Ishikawa (cell line): ENCODE measurements around the gene TNP1.

ENCODE experiments used
- CEBPB ChIP-seq: IDR thresholded peaks from 2 replicates; pipeline ENCODE4 v1.6.1; 2012
- CREB1 ChIP-seq: IDR thresholded peaks from 2 replicates; pipeline ENCODE4 v1.6.1; 2012; ENCODE audit warnings: low read depth
- EGR1 ChIP-seq: IDR thresholded peaks from 2 replicates; pipeline ENCODE4 v1.6.1; 2012
- EP300 ChIP-seq: IDR thresholded peaks from 2 replicates; pipeline ENCODE4 v1.6.1; 2012; ENCODE audit warnings: borderline replicate concordance
- FOXM1 ChIP-seq: IDR thresholded peaks from 2 replicates; pipeline ENCODE4 v1.6.1; 2012; ENCODE audit warnings: low read depth, borderline replicate concordance
- MAX ChIP-seq: IDR thresholded peaks from 2 replicates; pipeline ENCODE4 v1.6.1; 2012
- NFIC ChIP-seq: IDR thresholded peaks from 2 replicates; pipeline ENCODE4 v1.6.1; 2012
- RAD21 ChIP-seq: IDR thresholded peaks from 2 replicates; pipeline ENCODE4 v1.6.1; 2012; ENCODE audit warnings: low read depth
- REST ChIP-seq: IDR thresholded peaks from 2 replicates; pipeline ENCODE4 v1.6.1; 2012; ENCODE audit warnings: low read depth, mild to moderate bottlenecking
- TAF1 ChIP-seq: IDR thresholded peaks from 2 replicates; pipeline ENCODE4 v1.6.1; 2012; ENCODE audit warnings: low read depth, mild to moderate bottlenecking
- TCF12 ChIP-seq: IDR thresholded peaks from 2 replicates; pipeline ENCODE4 v1.6.1; 2012; ENCODE audit warnings: low read depth
- TEAD4 ChIP-seq: IDR thresholded peaks from 2 replicates; pipeline ENCODE4 v1.6.1; 2012
- USF1 ChIP-seq: IDR thresholded peaks from 2 replicates; pipeline ENCODE4 v1.6.1; 2012
- YY1 ChIP-seq: IDR thresholded peaks from 2 replicates; pipeline ENCODE4 v1.6.1; 2012; ENCODE audit warnings: low read depth
- ZBTB7A ChIP-seq: IDR thresholded peaks from 2 replicates; pipeline ENCODE4 v1.6.1; 2012; ENCODE audit warnings: low read depth

Gene TNP1

GRCh38 chr2:216877085-216877484 lies 17.2 kb upstream of the TNP1 start:
- TF ChIP-seq EGR1 = no peak
- TF ChIP-seq TEAD4 = no peak
- TF ChIP-seq YY1 = no peak
- TF ChIP-seq FOXM1 = no peak
- TF ChIP-seq RAD21 = peak; percentile 49
- TF ChIP-seq REST = no peak
- TF ChIP-seq ZBTB7A = no peak
- TF ChIP-seq TAF1 = no peak
- TF ChIP-seq TCF12 = no peak

GRCh38 chr2:216875862-216876261 lies 16.0 kb upstream of the TNP1 start:
- TF ChIP-seq FOXM1 = no peak
- TF ChIP-seq TAF1 = no peak
- no peak for TF ChIP-seq EP300

GRCh38 chr2:216873573-216873972 lies 13.7 kb upstream of the TNP1 start:
- TF ChIP-seq EGR1 (no peak), CEBPB (no peak), FOXM1 (no peak), RAD21 (no peak), ZBTB7A (no peak), REST (no peak), TAF1 (no peak), USF1 (no peak), TCF12 (no peak), TEAD4 (no peak), YY1 (no peak), MAX (no peak), EP300 (no peak)

GRCh38 chr2:216872624-216873023 lies 12.8 kb upstream of the TNP1 start:
- TF ChIP-seq TAF1 = no peak
- TF ChIP-seq ZBTB7A = no peak
- TF ChIP-seq EGR1 = no peak
- no peak for TF ChIP-seq YY1
- TF ChIP-seq EP300 = no peak
- no peak for TF ChIP-seq NFIC
- TF ChIP-seq TCF12 = no peak
- no peak for TF ChIP-seq MAX
- no peak for TF ChIP-seq TEAD4
- TF ChIP-seq USF1 = no peak
- TF ChIP-seq RAD21 = no peak
- no peak for TF ChIP-seq FOXM1
- TF ChIP-seq CREB1 = no peak
- TF ChIP-seq REST = no peak
- TF ChIP-seq CEBPB = no peak

- TF ChIP-seq MAX (no peak), TAF1 (no peak), CREB1 (no peak), NFIC (no peak), EP300 (no peak), USF1 (no peak), TEAD4 (no peak), YY1 (no peak), EGR1 (no peak), REST (no peak), TCF12 (no peak), RAD21 (no peak), ZBTB7A (no peak), CEBPB (no peak)
Observed at GRCh38 chr2:216872040-216872439, 12.2 kb upstream of the TNP1 start.
